SU-DHL-6 (cell line): ENCODE measurements around the gene C15orf40.

Source experiments
- H2AFZ ChIP-seq: fragments of 200-600 bp; sonication (generic); 2 replicates; pipeline ENCODE4 v1.6.1; 2014; ENCODE audit warnings: low read depth, mild to moderate bottlenecking, moderate library complexity, mixed read lengths, antibody characterized with exemption, low read length; ENCODE audit not compliant: severe bottlenecking
- H3F3A ChIP-seq: fragments of 200-600 bp; shearing (Covaris generic); 2 replicates; pipeline ENCODE4 v1.6.0; 2016; ENCODE audit warnings: antibody characterized with exemption, mild to moderate bottlenecking; ENCODE audit not compliant: insufficient read depth
- H3K27ac ChIP-seq: fragments of 200-600 bp; sonication (generic); 2 replicates; pipeline ENCODE4 v1.5.1; 2016; ENCODE audit warnings: low read depth, mild to moderate bottlenecking, low read length, moderate library complexity, mixed read lengths
- H3K27me3 ChIP-seq: fragments of 200-600 bp; sonication (generic), shearing (Covaris generic); 2 replicates; pipeline ENCODE4 v1.6.0; 2014; ENCODE audit warnings: mild to moderate bottlenecking, low read length
- H3K36me3 ChIP-seq: fragments of 200-600 bp; sonication (generic); 2 replicates; pipeline ENCODE4 v1.6.1; 2014; ENCODE audit warnings: mild to moderate bottlenecking, low read length, mixed read lengths
- H3K4me2 ChIP-seq: fragments of 300-600, 200-600 bp; shearing (Covaris generic), sonication (generic); 2 replicates; pipeline ENCODE4 v1.6.0; 2014; ENCODE audit warnings: low read length, low read depth, mild to moderate bottlenecking; ENCODE audit not compliant: poor library complexity, severe bottlenecking
- H3K4me3 ChIP-seq: fragments of 200-600 bp; sonication (generic); 2 replicates; pipeline ENCODE4 v1.5.1; 2014; ENCODE audit warnings: antibody characterized with exemption, low read length, mild to moderate bottlenecking, mixed read lengths; ENCODE audit not compliant: insufficient read depth, poor library complexity, severe bottlenecking
- H3K79me2 ChIP-seq: fragments of 200-600 bp; sonication (generic); 2 replicates; pipeline ENCODE4 v1.6.1; 2014; ENCODE audit warnings: mild to moderate bottlenecking, low read length, moderate library complexity; ENCODE audit not compliant: insufficient read depth
- H3K9ac ChIP-seq: fragments of 200-600 bp; sonication (generic); 2 replicates; pipeline ENCODE4 v1.7.0; 2014; ENCODE audit warnings: mild to moderate bottlenecking, low read length
- H3K9me2 ChIP-seq: fragments of 200-600 bp; sonication (generic); replicated peaks from 2 replicates; pipeline ENCODE4 v1.6.1; 2014; ENCODE audit warnings: low read length; ENCODE audit not compliant: insufficient read depth
- H3K9me3 ChIP-seq: fragments of 200-600 bp; sonication (generic); 2 replicates; pipeline ENCODE4 v1.6.1; 2014; ENCODE audit warnings: low read length, mixed read lengths; ENCODE audit not compliant: insufficient read depth
- H4K20me1 ChIP-seq: fragments of 200-600 bp; sonication (generic); 2 replicates; pipeline ENCODE4 v1.6.1; 2014; ENCODE audit warnings: low read depth, mild to moderate bottlenecking, antibody characterized with exemption, low read length, moderate library complexity, mixed read lengths
- CTCF ChIP-seq: fragments of 200-600 bp; sonication (generic); IDR thresholded peaks from one replicate; pipeline ENCODE4 v1.5.1; 2017; ENCODE audit warnings: antibody characterized with exemption, mild to moderate bottlenecking, low read length, moderate library complexity; ENCODE audit not compliant: insufficient read depth, poor library complexity, severe bottlenecking
- EZH2phosphoT487 ChIP-seq: fragments of 200-600 bp; sonication (generic), shearing (Covaris generic); conservative IDR thresholded peaks from 2 replicates; pipeline ENCODE4 v1.6.1; 2018; ENCODE audit warnings: mild to moderate bottlenecking, antibody characterized with exemption, low read length, moderate library complexity, mixed read lengths

The C15orf40 gene

GRCh38 chr15:83011271-83012075, at the start of gene C15orf40:
Gene C15orf40, minus strand, starts transcription at chr15:83011639. Its CDS starts 32 bp downstream, at chr15:83011607.
- peak within 1 kb of the TSS; percentile 96 for H3K4me2 ChIP-seq
- no peaks in the 10 kb centered on the region for H4K20me1 ChIP-seq
- peak within 1 kb of the TSS; percentile 81 for H3K27ac ChIP-seq
- no peaks in the 10 kb centered on the region for H3K9me3 ChIP-seq
- peaks cover 27% of the 10 kb centered on the region for H3K79me2 ChIP-seq
- no peaks in the 10 kb centered on the region for H3K9me2 ChIP-seq
- H3K36me3 ChIP-seq = peaks cover 5% of the 10 kb centered on the region
- H3F3A ChIP-seq = peaks cover 27% of the 10 kb centered on the region
- TF ChIP-seq EZH2phosphoT487 (no peak), CTCF (peak; percentile 62)
- H2AFZ ChIP-seq = peak within 1 kb of the TSS; percentile 70
- peak within 1 kb of the TSS; percentile 87 for H3K4me3 ChIP-seq
- peak within 1 kb of the TSS; percentile 85 for H3K9ac ChIP-seq
- no peaks in the 10 kb centered on the region for H3K27me3 ChIP-seq

- no peak overlapping the region for H2AFZ ChIP-seq
- no peaks in the 10 kb centered on the region for H3F3A ChIP-seq
- peaks cover 32% of the 10 kb centered on the region for H4K20me1 ChIP-seq
- TF ChIP-seq CTCF = no peak
- no peak for TF ChIP-seq EZH2phosphoT487
- no peaks in the 10 kb centered on the region for H3K9me2 ChIP-seq
- H3K27me3 ChIP-seq = no peaks in the 10 kb centered on the region
- H3K9me3 ChIP-seq = no peaks in the 10 kb centered on the region
- H3K4me3 ChIP-seq = no peak overlapping the region
- no peak overlapping the region for H3K27ac ChIP-seq
- peaks cover 82% of the 10 kb centered on the region for H3K79me2 ChIP-seq
- no peak overlapping the region for H3K9ac ChIP-seq
- no peak overlapping the region for H3K4me2 ChIP-seq
- H3K36me3 ChIP-seq = peaks cover 20% of the 10 kb centered on the region; the same call in 1 of the 2 replicates
Observed at GRCh38 chr15:83057696-83058376, 46.4 kb upstream of the C15orf40 start.

GRCh38 chr15:83057002-83057401, 45.6 kb upstream of the C15orf40 start:
- no peak overlapping the region for H3K4me3 ChIP-seq
- peaks cover 20% of the 10 kb centered on the region; the same call in 1 of the 2 replicates for H3K36me3 ChIP-seq
- H3K4me2 ChIP-seq = no peak overlapping the region
- H3K9ac ChIP-seq = no peak overlapping the region
- H3K9me3 ChIP-seq = no peaks in the 10 kb centered on the region
- peaks cover 75% of the 10 kb centered on the region for H3K79me2 ChIP-seq
- H2AFZ ChIP-seq = no peak overlapping the region
- TF ChIP-seq EZH2phosphoT487 (no peak), CTCF (no peak)
- no peaks in the 10 kb centered on the region for H3K27me3 ChIP-seq
- peaks cover 26% of the 10 kb centered on the region for H4K20me1 ChIP-seq
- H3F3A ChIP-seq = no peaks in the 10 kb centered on the region
- H3K9me2 ChIP-seq = no peaks in the 10 kb centered on the region
- H3K27ac ChIP-seq = no peak overlapping the region
